ENCODE data around the gene CCNL2.
"Not testable (repeated sequence)": the region's sequence is repeated elsewhere in the genome, so short reads cannot be mapped to it uniquely, and the experiment has no call there.

The CCNL2 gene

GRCh38 chr1:1419363-1419812, 20.3 kb upstream of the CCNL2 start:
- DNase-seq = no peak

DNA sequence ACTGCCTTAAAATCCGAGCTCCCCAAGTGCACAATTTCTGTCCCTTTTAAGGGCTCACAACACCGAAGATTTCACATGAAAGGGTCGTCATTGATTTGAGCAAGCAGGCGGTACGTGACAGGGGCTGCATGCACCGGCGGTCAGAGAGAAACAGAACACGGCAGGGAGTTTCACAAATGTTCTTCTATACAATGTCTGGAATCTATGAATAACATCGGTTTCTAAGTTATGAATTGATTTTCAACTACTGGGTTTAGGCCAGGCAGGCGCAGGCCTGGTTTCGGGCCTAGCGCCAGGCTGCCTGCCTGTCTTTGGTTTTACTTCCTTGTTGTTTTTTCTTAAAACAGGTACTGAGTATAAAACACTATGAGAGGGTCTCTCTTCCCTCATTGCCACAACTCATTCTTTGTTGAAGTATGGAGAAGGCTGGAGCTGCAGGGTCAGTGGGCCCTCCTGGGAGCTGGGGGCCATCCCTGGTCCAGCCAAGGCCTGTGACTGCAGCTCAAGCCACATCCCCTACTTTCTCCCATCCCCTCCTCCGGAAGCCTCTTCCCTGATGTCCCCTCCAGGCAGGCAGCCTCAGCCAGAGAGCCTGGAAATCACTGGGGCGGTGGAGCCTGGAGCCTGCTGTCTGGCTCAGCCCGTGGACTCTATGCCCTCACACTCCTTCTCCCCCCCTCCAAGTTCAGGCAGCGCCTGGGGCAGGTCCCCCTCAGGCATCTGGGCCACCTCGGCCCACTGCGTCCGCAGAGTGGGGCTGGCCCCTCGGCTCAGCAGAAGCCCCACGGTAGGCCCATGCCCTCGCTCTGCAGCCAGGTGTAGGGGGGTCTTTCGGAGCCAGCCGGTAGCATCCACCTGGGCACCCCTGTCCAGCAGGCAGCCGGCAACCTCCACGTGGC, 19.6 kb upstream of the CCNL2 start:
- no peak for DNase-seq

GRCh38 chr1:1417825-1418463, 18.8 kb upstream of the CCNL2 start:
- not testable (repeated sequence) for DNase-seq

GRCh38 chr1:1417396-1417795, 18.3 kb upstream of the CCNL2 start:
- not testable (repeated sequence) for DNase-seq

DNA sequence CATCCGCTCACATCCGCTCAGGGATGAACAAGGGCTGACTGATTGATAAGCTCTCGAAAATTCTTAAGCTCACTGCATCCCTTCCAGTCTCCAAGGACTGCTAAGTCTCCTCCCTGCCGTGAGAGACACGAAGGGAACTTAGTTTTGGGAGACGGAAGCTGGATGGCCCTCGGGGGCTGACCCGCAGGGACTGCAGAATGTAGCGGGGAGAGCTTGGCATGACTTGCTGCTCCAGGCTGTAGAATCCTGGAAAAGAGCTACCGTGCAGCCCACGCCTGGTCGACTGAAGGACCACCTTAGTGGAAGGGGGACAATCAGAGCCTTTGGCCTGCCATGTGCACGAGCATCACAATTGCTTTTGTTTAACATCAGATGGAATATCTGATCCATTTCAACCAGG, 16.6 kb upstream of the CCNL2 start:
- DNase-seq = no peak

- DNase-seq = not testable (repeated sequence)
Observed at GRCh38 chr1:1412311-1412902, 13.3 kb upstream of the CCNL2 start.

GRCh38 chr1:1411626-1412025, 12.5 kb upstream of the CCNL2 start:
- DNase-seq = no peak

DNA sequence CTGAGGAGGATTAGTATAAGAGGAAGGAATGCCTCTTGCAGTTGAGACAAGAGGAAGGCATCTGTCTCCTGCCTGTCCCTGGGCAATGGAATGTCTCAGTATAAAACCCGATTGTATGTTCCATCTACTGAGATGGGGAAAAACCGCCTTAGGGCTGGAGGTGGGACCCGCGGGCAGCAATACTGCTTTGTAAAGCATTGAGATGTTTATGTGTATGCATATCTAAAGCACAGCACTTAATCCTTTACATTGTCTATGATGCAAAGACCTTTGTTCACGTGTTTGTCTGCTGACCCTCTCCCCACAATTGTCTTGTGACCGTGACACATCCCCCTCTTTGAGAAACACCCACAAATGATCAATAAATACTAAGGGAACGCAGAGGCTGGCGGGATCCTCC, 11.1 kb upstream of the CCNL2 start:
- DNase-seq = not testable (repeated sequence)

DNA sequence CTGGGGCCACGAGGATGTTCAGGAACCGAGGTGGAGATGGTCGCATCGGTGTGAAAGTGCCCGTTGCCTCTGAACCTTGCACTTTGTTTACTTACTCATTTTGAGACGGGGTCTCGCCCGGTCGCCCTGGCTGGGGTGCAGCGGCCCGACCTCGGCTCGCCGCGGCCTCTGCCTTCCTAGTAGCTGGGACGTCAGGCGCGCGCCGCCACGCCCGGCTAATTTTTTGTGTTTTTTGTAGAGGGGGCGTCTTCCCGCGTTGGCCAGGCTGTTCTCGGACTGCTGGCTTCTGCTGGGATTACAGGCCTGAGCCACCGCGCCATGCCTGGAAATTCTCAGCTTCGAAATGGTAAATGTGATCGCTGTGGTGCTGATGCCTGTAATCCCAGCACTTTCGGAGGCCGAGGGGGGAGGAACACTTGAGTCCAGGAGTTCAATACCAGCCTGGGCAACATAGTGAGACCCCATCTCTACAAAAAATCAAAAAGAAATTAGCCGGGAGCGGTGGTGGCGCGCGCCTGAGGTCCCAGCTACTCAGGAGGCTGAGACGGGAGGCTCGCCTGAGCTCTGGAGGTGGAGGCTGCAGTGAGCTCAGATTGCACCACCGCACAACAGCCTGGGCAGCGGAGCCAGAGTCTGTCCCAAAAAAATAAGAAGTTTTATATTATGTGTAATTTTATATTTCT, 8.6 kb upstream of the CCNL2 start:
- DNase-seq = no peak

DNA sequence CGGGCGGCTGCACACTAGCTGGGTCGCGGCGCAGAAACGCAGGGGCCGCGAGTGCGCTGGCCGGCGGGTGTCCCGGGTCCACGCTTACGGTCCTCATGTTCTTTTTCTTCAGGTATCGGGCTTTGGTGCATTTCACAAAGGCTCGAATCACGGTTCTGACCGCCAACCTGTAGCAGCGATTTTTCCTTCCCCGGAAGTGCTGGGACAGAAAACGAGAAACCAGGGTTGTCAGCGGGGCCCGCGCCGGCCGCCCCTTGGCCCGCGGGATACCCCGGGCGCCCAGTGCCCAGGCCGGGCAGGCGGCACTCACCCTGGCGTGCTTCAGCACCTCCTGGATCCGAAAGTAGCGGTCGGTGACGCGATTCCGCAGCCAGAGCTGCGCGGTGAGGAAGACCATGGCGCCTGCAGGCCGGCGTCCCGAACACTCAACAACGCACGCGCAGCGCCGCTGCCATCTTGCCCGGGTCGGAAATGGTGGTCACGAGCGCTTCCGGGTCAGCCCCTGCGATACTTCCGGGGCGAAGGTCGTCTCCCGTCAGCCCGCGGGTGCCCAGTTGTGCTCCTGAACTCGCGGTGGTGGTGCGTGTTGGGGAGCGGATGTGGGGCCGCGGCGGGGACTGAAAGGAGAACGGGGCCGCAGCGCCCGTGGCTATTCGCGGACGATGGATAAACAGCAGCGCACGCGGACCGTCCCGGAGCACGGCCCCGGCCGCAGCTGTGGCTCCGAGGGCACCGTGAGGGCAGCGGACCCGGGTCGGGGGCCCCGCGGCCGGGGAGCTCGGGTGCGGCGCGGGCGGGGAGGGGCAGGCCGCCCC, 7.9 kb upstream of the CCNL2 start, which contains the start of gene MRPL20:
MRPL20 (minus strand) TSS at position 473 of the 815 bp plus-strand sequence; CDS start at position 397, 76 bp downstream.
- DNase-seq = peak; percentile 91

DNA sequence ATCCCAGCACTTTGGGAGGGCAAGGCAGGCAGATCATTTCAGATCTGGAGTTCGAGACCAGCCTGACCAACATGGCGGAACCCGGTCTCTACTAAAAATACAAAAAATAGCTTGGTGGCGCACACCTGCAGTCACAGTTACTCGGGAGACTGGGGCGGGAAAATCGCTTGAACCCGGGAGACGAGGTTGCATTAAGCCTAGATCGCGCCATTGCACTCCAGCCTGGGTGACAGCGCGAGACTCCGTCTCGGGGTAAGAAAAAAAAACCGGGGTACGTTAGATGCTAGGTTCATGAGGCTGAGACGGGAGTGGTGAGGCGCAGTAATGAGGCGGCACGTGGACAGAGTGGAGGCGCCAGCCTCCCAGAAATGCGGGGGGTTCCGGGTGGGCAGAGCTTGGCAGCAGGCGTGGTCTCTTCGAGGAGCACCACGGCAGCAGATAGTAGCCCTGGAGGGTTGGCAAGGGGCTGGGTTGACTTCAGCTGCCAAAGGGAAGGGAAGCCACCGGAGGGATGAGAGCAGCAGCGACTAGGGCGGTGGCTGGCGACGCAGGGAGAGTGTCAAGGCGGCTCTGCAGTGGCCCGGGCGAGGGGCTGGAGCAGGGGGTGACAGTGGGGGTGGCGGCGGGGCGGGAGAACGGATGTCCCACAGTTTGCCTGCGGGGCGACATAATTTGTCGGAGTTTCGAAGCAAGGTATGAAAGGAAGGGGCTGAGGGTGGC, 7.1 kb upstream of the CCNL2 start:
- no peak for DNase-seq

DNA sequence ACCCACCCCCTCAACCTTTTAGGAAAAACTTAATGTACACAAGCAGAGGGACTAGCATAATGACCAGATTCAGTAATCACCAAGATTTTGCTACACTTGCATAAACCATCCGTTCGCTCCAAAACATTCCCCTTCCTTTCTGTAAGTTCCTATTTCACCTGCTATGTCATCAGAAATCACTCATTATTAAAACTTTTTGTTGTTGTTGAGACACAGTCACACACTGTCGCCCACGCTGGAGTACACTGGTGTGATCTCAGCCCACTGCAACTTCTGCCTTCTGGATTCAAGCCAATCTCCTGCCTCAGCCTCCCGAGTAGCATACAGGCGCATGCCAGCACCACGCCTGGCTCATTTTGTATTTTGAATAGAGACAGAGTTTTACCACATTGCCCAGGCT, 4.5 kb upstream of the CCNL2 start:
- DNase-seq = no peak

- DNase-seq = not testable (repeated sequence)
Observed at GRCh38 chr1:1402901-1403392, 3.8 kb upstream of the CCNL2 start.

- no peak for DNase-seq
Observed at GRCh38 chr1:1402072-1402900, 3.2 kb upstream of the CCNL2 start.

GRCh38 chr1:1401457-1402010, 2.4 kb upstream of the CCNL2 start:
- DNase-seq = no peak

DNA sequence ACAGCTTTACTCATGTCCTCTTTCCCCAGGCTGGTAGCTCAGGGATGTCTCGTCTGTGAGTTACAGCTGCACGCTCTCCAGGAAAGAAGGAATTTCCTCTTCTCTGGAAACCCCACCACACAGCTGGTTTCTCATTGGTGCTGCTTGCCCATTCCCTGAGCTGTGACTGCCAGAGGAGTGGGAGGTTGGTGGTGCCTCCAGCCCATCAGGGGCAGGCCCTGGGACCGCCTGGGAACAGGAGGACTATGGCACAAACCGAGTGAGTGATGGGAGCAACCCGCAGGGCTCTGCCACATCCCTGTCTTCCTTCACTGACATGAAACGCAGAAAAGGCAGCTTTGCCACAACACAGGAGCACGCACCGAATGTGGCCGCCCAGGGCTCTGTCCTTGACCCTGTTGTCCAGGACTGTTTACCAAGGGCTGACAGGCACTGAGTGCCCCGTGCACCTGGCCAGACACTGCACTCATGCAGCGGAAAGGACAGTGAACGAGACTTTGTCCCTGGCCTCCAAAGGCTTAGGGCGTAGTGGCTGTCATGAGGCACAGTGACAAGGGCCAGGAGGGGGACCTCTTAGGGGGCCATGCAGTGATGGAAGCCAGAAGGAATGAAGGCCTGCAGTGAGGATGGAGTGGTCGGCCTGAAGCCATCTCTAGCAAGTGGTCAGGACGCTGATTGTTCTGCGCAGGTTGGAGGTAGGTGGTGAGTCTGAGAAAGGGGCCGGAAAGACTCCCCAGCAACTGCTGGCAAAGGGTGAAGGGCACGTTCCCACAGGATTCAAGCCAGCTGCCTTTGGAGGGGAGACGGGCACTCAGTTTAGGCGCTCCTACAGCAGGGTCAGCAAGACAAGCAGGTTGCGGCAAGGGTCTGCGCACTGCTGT, 1.7 kb upstream of the CCNL2 start:
- DNase-seq = no peak

DNA sequence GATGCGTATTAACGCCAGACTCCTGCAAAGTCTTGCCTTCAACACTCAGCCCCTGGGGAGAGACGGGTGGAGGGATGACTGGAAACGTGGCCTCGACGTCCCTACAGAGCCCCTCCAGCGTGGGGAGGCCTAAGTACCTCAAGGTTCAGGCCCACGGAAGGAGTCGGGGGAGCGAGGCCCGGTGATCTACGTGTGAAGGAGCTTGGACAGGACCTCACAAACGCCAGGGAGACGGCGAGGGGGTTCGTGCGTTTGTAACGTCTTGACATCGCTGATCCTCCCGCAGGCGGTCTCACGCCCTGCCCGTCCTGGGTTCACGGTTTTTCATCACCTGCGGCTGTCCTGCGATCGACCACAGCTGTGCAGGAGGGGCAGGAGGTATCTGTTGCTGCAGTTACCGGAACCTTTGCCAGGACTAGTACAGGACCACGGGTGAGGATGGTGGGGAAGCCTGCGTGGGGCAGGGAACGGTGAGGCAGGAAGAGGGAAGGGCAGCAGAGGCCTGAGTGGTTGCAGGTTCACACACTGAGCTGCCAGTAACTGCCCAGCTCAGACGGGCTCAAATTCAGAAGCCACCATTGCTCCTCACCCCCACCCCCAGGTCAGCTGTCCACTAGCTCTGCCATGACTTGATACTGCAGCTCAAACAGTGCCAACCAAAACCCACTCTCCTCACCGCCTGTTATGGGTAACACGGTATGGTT, 889 bp upstream of the CCNL2 start:
- DNase-seq = no peak

- no peak for DNase-seq
Observed at GRCh38 chr1:1398677-1399186, 403 bp downstream of the CCNL2 start.

Measured in COR-L47 (cell line).